Middle frontal gyrus (tissue), 1 donor: Measurements from ENCODE around the gene PARPBP.
"Not testable (repeated sequence)": the region's sequence is repeated elsewhere in the genome, so short reads cannot be mapped to it uniquely, and the experiment has no call there.

Experiments
- DNase-seq: peaks from one replicate; pipeline ENCODE4 v3.0.0-alpha.2; 2015; ENCODE audit warnings: low spot score; ENCODE audit errors: extremely low spot score

The PARPBP gene

GRCh38 chr12:102119674-102120563 is at the start of gene PARPBP, which contains the start of gene NUP37:
Gene PARPBP, plus strand, starts transcription at chr12:102120183. Its CDS starts 3,706 bp downstream, at chr12:102123889.
Gene NUP37, minus strand, starts transcription at chr12:102120114. Its CDS starts 1,596 bp downstream, at chr12:102118518.
- DNase-seq: peak; percentile 73

GRCh38 chr12:102072092-102072491 is 47.9 kb upstream of the PARPBP start:
- DNase-seq: not testable (repeated sequence)

GRCh38 chr12:102080842-102081241 is 39.1 kb upstream of the PARPBP start:
- DNase-seq: no peak

- DNase-seq: not testable (repeated sequence)
Observed at GRCh38 chr12:102089228-102089835, 30.7 kb upstream of the PARPBP start.

GRCh38 chr12:102093319-102093718 is 26.7 kb upstream of the PARPBP start:
- DNase-seq: no peak

GRCh38 chr12:102095677-102096263 is 24.2 kb upstream of the PARPBP start:
- peak; percentile 22 for DNase-seq

GRCh38 chr12:102096855-102097254 is 23.1 kb upstream of the PARPBP start:
- DNase-seq: no peak

GRCh38 chr12:102106905-102107304 is 13.1 kb upstream of the PARPBP start:
- DNase-seq: no peak

GRCh38 chr12:102107970-102108369 is 12.0 kb upstream of the PARPBP start:
- DNase-seq: no peak

- no peak for DNase-seq
Observed at GRCh38 chr12:102110782-102111181, 9.2 kb upstream of the PARPBP start.

GRCh38 chr12:102114212-102114611 is 5.8 kb upstream of the PARPBP start:
- no peak for DNase-seq

GRCh38 chr12:102116392-102116791 is 3.6 kb upstream of the PARPBP start:
- no peak for DNase-seq

- no peak for DNase-seq
Observed at GRCh38 chr12:102118874-102119273, 1.1 kb upstream of the PARPBP start.

GRCh38 chr12:102120564-102120873 is 536 bp downstream of the PARPBP start:
- no peak for DNase-seq

- DNase-seq: no peak
Observed at GRCh38 chr12:102120886-102121285, 903 bp downstream of the PARPBP start.

- not testable (repeated sequence) for DNase-seq
Observed at GRCh38 chr12:102121328-102121727, 1.3 kb downstream of the PARPBP start.

GRCh38 chr12:102130720-102131119 is 10.7 kb downstream of the PARPBP start:
- DNase-seq: not testable (repeated sequence)

GRCh38 chr12:102131442-102131841 is 11.5 kb downstream of the PARPBP start:
- not testable (repeated sequence) for DNase-seq

- not testable (repeated sequence) for DNase-seq
Observed at GRCh38 chr12:102137619-102138018, 17.6 kb downstream of the PARPBP start.

- DNase-seq: not testable (repeated sequence)
Observed at GRCh38 chr12:102142866-102143373, 22.9 kb downstream of the PARPBP start.

- no peak for DNase-seq
Observed at GRCh38 chr12:102144221-102144620, 24.2 kb downstream of the PARPBP start.

- not testable (repeated sequence) for DNase-seq
Observed at GRCh38 chr12:102147062-102147587, 27.1 kb downstream of the PARPBP start.
